COLO829 (cell line): Measurements from ENCODE around the gene DSE.

ENCODE experiments used
- DNase-seq: peaks from one replicate; pipeline ENCODE4 v3.0.0; 2012; ENCODE audit warnings: low spot score

The DSE gene

GRCh38 chr6:116387374-116387773, 16.6 kb downstream of the DSE start:
- no peak for DNase-seq

GRCh38 chr6:116388924-116389323, 18.2 kb downstream of the DSE start:
- DNase-seq: no peak

- DNase-seq: no peak
Observed at GRCh38 chr6:116389357-116389756, 18.6 kb downstream of the DSE start.

- DNase-seq: no peak
Observed at GRCh38 chr6:116390581-116390980, 19.8 kb downstream of the DSE start.

GRCh38 chr6:116392132-116393013, 21.6 kb downstream of the DSE start:
- DNase-seq: no peak

- DNase-seq: no peak
Observed at GRCh38 chr6:116393430-116393829, 22.7 kb downstream of the DSE start.

GRCh38 chr6:116395647-116396046, 24.9 kb downstream of the DSE start:
- no peak for DNase-seq

- DNase-seq: no peak
Observed at GRCh38 chr6:116396441-116396840, 25.7 kb downstream of the DSE start.

- no peak for DNase-seq
Observed at GRCh38 chr6:116397914-116398313, 27.2 kb downstream of the DSE start.

GRCh38 chr6:116398316-116399010, 27.7 kb downstream of the DSE start:
- no peak for DNase-seq

- DNase-seq: no peak
Observed at GRCh38 chr6:116399287-116399686, 28.5 kb downstream of the DSE start.

GRCh38 chr6:116400328-116400727, 29.6 kb downstream of the DSE start:
- no peak for DNase-seq

- DNase-seq: no peak
Observed at GRCh38 chr6:116402108-116402937, 31.6 kb downstream of the DSE start.

GRCh38 chr6:116403205-116403604, 32.5 kb downstream of the DSE start:
- no peak for DNase-seq

- no peak for DNase-seq
Observed at GRCh38 chr6:116404696-116405095, 33.9 kb downstream of the DSE start.

- no peak for DNase-seq
Observed at GRCh38 chr6:116405138-116405537, 34.4 kb downstream of the DSE start.

GRCh38 chr6:116405652-116406356, 35.1 kb downstream of the DSE start:
- no peak for DNase-seq

- DNase-seq: no peak
Observed at GRCh38 chr6:116406678-116407345, 36.1 kb downstream of the DSE start.

GRCh38 chr6:116408491-116408890, 37.7 kb downstream of the DSE start:
- DNase-seq: no peak

GRCh38 chr6:116409756-116410155, 39.0 kb downstream of the DSE start:
- DNase-seq: no peak

GRCh38 chr6:116411284-116411623, 40.5 kb downstream of the DSE start:
- DNase-seq: no peak
